Loucy (cell line): ENCODE measurements around the gene GABBR2.

Experiments used
- CTCF ChIP-seq: fragments of 200-600 bp; sonication (generic); conservative IDR thresholded peaks from 2 replicates; pipeline ENCODE4 v1.5.1; 2014; ENCODE audit warnings: mild to moderate bottlenecking, antibody characterized with exemption, low read length
- EZH2phosphoT487 ChIP-seq: fragments of 200-600 bp; IDR thresholded peaks from 2 replicates; pipeline ENCODE4 v1.6.1; 2018; ENCODE audit warnings: antibody characterized with exemption, mild to moderate bottlenecking, moderate library complexity, borderline replicate concordance

GRCh38 chr9:98402019-98402840, 306.5 kb downstream of the GABBR2 start:
- no peak for TF ChIP-seq CTCF
- no peak for TF ChIP-seq EZH2phosphoT487
